Measurements from ENCODE around the gene TXNDC11. TPM values are rescaled to one million over a fixed set of nuclear protein-coding genes. Genes with fewer than 3 reads are reported as not detected.

TXNDC11 gene
- total RNA-seq, 1 experiment from 2014 or later: 24.3 TPM

DNA sequence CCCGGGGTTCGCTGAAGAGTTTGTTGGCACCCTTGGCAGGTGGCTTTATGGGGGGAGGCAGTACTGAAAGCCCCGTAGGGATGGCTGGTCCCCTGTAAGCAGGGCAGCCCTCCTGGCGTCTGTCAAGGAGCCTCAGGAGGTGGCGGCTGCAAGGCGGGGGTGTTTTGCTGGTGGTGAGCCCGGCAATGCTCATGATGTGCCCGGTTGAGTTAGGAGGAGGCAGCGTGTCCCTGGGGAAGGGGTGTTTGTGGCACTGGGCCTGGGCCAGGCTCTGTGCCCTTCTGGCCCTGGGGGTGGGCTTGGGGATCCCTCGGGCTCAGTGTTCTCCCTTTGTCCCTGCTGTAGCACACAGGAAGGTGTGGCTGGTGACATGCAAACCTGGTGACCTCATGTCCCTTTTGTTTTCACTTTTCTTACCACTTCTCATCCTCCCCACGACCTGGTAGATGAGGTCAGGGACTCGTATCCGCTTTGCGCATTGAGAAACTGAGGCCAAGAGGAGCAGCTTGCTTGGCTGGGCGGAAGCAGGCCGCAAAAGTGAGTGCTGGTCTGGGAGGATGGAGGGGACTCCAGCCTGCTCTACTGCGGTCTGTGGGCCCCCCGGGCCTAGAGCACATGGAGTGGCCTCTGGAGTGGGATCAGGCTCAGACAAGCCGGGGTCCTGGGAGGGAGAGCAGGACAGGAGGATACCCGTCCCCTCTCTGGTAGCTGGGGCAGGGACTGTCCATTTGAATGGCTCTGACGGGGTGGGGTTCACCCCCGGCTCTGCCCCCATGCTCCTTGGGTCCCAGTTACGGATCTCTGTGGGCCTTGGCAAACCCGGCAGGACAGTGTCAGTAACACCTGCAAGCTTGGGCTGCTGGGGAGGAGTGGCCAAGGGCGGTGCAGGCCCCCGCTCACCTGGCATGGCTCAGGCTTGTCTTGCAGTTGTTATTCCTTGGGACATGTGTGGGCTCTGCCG is 72.2 kb downstream of the TXNDC11 start:
- H3K9me3 ChIP-seq: no peaks in the 10 kb centered on the region
- no peaks in the 10 kb centered on the region for H3K27me3 ChIP-seq (replicated peaks; ENCODE audit: control insufficient read depth, insufficient read depth, low read length)
- Mint-ChIP-seq H3K4me3 (ENCODE audit: unreplicated experiment) (no peak overlapping the region), H3K36me3 (ENCODE audit: insufficient read depth, unreplicated experiment) (peaks cover 12% of the 10 kb centered on the region), H3K27me3 (ENCODE audit: insufficient read depth, unreplicated experiment) (no peaks in the 10 kb centered on the region), H3K4me1 (ENCODE audit: low read depth, unreplicated experiment) (peaks cover 6% of the 10 kb centered on the region), H3K27ac (ENCODE audit: unreplicated experiment) (no peak overlapping the region), H3K9me3 (ENCODE audit: unreplicated experiment) (no peaks in the 10 kb centered on the region)
- peaks cover 6% of the 10 kb centered on the region for H3K4me1 ChIP-seq
- no peak overlapping the region for H3K4me3 ChIP-seq (ENCODE audit: low read depth, low read length)
- BruUV-seq (replicated peaks): no TSS peak
- no peak for DNase-seq
- CTCF ChIA-PET: no interaction called here
- TF ChIP-seq, protein P1, sequence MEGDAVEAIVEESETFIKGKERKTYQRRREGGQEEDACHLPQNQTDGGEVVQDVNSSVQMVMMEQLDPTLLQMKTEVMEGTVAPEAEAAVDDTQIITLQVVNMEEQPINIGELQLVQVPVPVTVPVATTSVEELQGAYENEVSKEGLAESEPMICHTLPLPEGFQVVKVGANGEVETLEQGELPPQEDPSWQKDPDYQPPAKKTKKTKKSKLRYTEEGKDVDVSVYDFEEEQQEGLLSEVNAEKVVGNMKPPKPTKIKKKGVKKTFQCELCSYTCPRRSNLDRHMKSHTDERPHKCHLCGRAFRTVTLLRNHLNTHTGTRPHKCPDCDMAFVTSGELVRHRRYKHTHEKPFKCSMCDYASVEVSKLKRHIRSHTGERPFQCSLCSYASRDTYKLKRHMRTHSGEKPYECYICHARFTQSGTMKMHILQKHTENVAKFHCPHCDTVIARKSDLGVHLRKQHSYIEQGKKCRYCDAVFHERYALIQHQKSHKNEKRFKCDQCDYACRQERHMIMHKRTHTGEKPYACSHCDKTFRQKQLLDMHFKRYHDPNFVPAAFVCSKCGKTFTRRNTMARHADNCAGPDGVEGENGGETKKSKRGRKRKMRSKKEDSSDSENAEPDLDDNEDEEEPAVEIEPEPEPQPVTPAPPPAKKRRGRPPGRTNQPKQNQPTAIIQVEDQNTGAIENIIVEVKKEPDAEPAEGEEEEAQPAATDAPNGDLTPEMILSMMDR (IDR thresholded peaks at IDR 0.05; ENCODE audit: insufficient read depth in 1 of 2, low read depth in 1 of 2, low read length in 1 of 2, severe bottlenecking in 1 of 2, unreplicated experiment in 1 of 2): no peak
- H3K36me3 ChIP-seq (ENCODE audit: control insufficient read depth, insufficient read depth, low read length): no peaks in the 10 kb centered on the region
- POLR2A ChIA-PET: interaction anchor here (0.6 kb wide), 1 partner anchor 33 kb away, joined by 9 read pairs; no protein-coding TSS in a partner anchor
- intact Hi-C loops (cut with micrococcal nuclease; ENCODE audit: unreplicated experiment): no loop called here

GRCh38 chr16:11669380-11670146 is 73.1 kb downstream of the TXNDC11 start:
- Histone ChIP-seq H3K9me3 (no peaks in the 10 kb centered on the region), H3K4me3 (ENCODE audit: low read depth, low read length) (peak overlapping the region; percentile 60), H3K36me3 (ENCODE audit: control insufficient read depth, insufficient read depth, low read length) (no peaks in the 10 kb centered on the region), H3K27me3 (replicated peaks; ENCODE audit: control insufficient read depth, insufficient read depth, low read length) (no peaks in the 10 kb centered on the region), H3K4me1 (no peaks in the 10 kb centered on the region)
- Mint-ChIP-seq H3K27me3 (ENCODE audit: insufficient read depth, unreplicated experiment) (no peaks in the 10 kb centered on the region), H3K27ac (ENCODE audit: unreplicated experiment) (no peak overlapping the region), H3K4me3 (ENCODE audit: unreplicated experiment) (peak overlapping the region; percentile 62), H3K36me3 (ENCODE audit: insufficient read depth, unreplicated experiment) (peaks cover 6% of the 10 kb centered on the region), H3K4me1 (ENCODE audit: low read depth, unreplicated experiment) (no peaks in the 10 kb centered on the region), H3K9me3 (ENCODE audit: unreplicated experiment) (no peaks in the 10 kb centered on the region)
- no peak for DNase-seq
- intact Hi-C loops (cut with micrococcal nuclease; ENCODE audit: unreplicated experiment): no loop called here
- TF ChIP-seq, protein P1 (IDR thresholded peaks at IDR 0.05; ENCODE audit: insufficient read depth in 1 of 2, low read depth in 1 of 2, low read length in 1 of 2, severe bottlenecking in 1 of 2, unreplicated experiment in 1 of 2): no peak
- ChIA-PET CTCF (no interaction called here), POLR2A (interaction anchor here (0.5 to 0.6 kb wide), 3 partner anchors 33 to 413 kb away, joined by 3 to 4 read pairs (median 4); partner anchors contain the start of gene SOCS1)
- BruUV-seq (replicated peaks): TSS peak; percentile 33
